Upper lobe of right lung (tissue), 1 donor: ENCODE data around the gene SCUBE1. TPM values are rescaled to one million over a fixed set of nuclear protein-coding genes. Genes with fewer than 3 reads are reported as not detected.
A peak's percentile ranks its signal among the peaks of the same experiment; 100 is the strongest.

Experiments used
- ATAC-seq: fragments of 200-7000 bp; cut with Tn5 transposase; one replicate; pipeline ENCODE4 v1.9.1; 2020; ENCODE audit warnings: mild to moderate bottlenecking, moderate library complexity
- DNase-seq: peaks from one replicate; pipeline ENCODE4 v3.0.0-alpha.2; 2020
- H3K27ac ChIP-seq: fragments of 200-600 bp; one replicate; pipeline ENCODE4 v1.8.0; 2022
- H3K27me3 ChIP-seq: fragments of 200-600 bp; one replicate; pipeline ENCODE4 v1.8.0; 2022; ENCODE audit warnings: mild to moderate bottlenecking
- H3K36me3 ChIP-seq: fragments of 200-600 bp; one replicate; pipeline ENCODE4 v1.8.0; 2022
- H3K4me1 ChIP-seq: fragments of 200-600 bp; one replicate; pipeline ENCODE4 v1.8.0; 2022
- H3K4me3 ChIP-seq: fragments of 200-600 bp; one replicate; pipeline ENCODE4 v1.8.0; 2022; ENCODE audit warnings: mild to moderate bottlenecking
- H3K9me3 ChIP-seq: fragments of 200-600 bp; one replicate; pipeline ENCODE4 v1.8.0; 2022
- CTCF ChIP-seq: fragments of 200-600 bp; IDR thresholded peaks from one replicate; pipeline ENCODE4 v1.8.0; 2022; ENCODE audit warnings: antibody characterized with exemption
- intact Hi-C: fragments of 100-400 bp; cut with DNase I; formaldehyde crosslinking; loops from one replicate; pipeline ENCODE4 v1.11.0; 2022
- total RNA-seq: library from RNA; stranded (reverse); fragmentation: NEBNext Ultra II Directional; extraction: Animal tissue kit (Norgen Biotek cat#: 25700); gene quantifications from one replicate; pipeline ENCODE4 v1.2.1, GENCODE V29; 2021
- donor health status: DM: no; HTN: yes; CAD: no; lungs with severe emphysema.

Gene SCUBE1
- total RNA-seq, 1 donor from 2014 or later: 36.0 TPM

GRCh38 chr22:43381693-43382092 is 38.5 kb upstream of the SCUBE1 start:
- Histone ChIP-seq H3K9me3 (no peaks in the 10 kb centered on the region), H3K27ac (no peak overlapping the region), H3K27me3 (peaks cover 9% of the 10 kb centered on the region), H3K4me1 (peaks cover 30% of the 10 kb centered on the region), H3K4me3 (no peak overlapping the region), H3K36me3 (no peaks in the 10 kb centered on the region)
- ATAC-seq (no peak), DNase-seq (no peak)
- intact Hi-C loops: loop anchor here (10.0 kb wide), 1 partner anchor 107 kb away; no protein-coding TSS in a partner anchor
- TF ChIP-seq CTCF: no peak

GRCh38 chr22:43377896-43378704 is 34.9 kb upstream of the SCUBE1 start:
- DNase-seq: no peak
- Histone ChIP-seq H3K27me3 (no peaks in the 10 kb centered on the region), H3K4me1 (peaks cover 22% of the 10 kb centered on the region), H3K9me3 (no peaks in the 10 kb centered on the region), H3K4me3 (no peak overlapping the region), H3K27ac (no peak overlapping the region), H3K36me3 (no peaks in the 10 kb centered on the region)
- ATAC-seq: peak; percentile 20
- no peak for TF ChIP-seq CTCF
- intact Hi-C loops: no loop called here

- no peak for TF ChIP-seq CTCF
- DNase-seq (no peak), ATAC-seq (no peak)
- Histone ChIP-seq H3K27me3 (no peaks in the 10 kb centered on the region), H3K4me1 (peaks cover 22% of the 10 kb centered on the region), H3K4me3 (no peak overlapping the region), H3K9me3 (no peaks in the 10 kb centered on the region), H3K36me3 (no peaks in the 10 kb centered on the region), H3K27ac (no peak overlapping the region)
- intact Hi-C loops: no loop called here
These were observed 34.4 kb upstream of the SCUBE1 start for GRCh38 chr22:43377548-43377895.

GRCh38 chr22:43376765-43377547 is 33.8 kb upstream of the SCUBE1 start:
- no peaks in the 10 kb centered on the region for H3K36me3 ChIP-seq
- peaks cover 3% of the 10 kb centered on the region for H3K27me3 ChIP-seq
- DNase-seq: no peak
- H3K4me3 ChIP-seq: no peak overlapping the region
- H3K9me3 ChIP-seq: no peaks in the 10 kb centered on the region
- peaks cover 22% of the 10 kb centered on the region for H3K4me1 ChIP-seq
- no peak for TF ChIP-seq CTCF
- ATAC-seq: no peak
- intact Hi-C loops: no loop called here
- no peak overlapping the region for H3K27ac ChIP-seq

GRCh38 chr22:43375951-43376455 is 32.8 kb upstream of the SCUBE1 start:
- ATAC-seq (no peak), DNase-seq (no peak)
- intact Hi-C loops: no loop called here
- Histone ChIP-seq H3K36me3 (no peaks in the 10 kb centered on the region), H3K9me3 (no peaks in the 10 kb centered on the region), H3K4me3 (no peak overlapping the region), H3K4me1 (peaks cover 22% of the 10 kb centered on the region), H3K27me3 (peaks cover 12% of the 10 kb centered on the region), H3K27ac (no peak overlapping the region)
- TF ChIP-seq CTCF: no peak
